ENCODE data around the gene GALM.
"Not testable (repeated sequence)": the region's sequence is repeated elsewhere in the genome, so short reads cannot be mapped to it uniquely, and the experiment has no call there.

The GALM gene

GRCh38 chr2:38658613-38659012, 7.3 kb upstream of the GALM start:
- Mint-ChIP-seq H3K4me1 (peaks cover 9% of the 10 kb centered on the region), H3K36me3 (no peaks in the 10 kb centered on the region)
- no peak for ATAC-seq

GRCh38 chr2:38659115-38659514, 6.8 kb upstream of the GALM start:
- H3K4me3 Mint-ChIP-seq, result no peak overlapping the region
- H3K27ac Mint-ChIP-seq, result no peak overlapping the region
- H3K9me3 Mint-ChIP-seq, result no peaks in the 10 kb centered on the region
- H3K36me3 Mint-ChIP-seq, result no peaks in the 10 kb centered on the region
- ATAC-seq, result no peak
- H3K4me1 Mint-ChIP-seq, result peaks cover 4% of the 10 kb centered on the region
- H3K27me3 Mint-ChIP-seq, result no peaks in the 10 kb centered on the region

More at GRCh38 chr2:38658613-38659012, 7.3 kb upstream of the GALM start:
- no peak overlapping the region for H3K4me3 Mint-ChIP-seq
- H3K27ac Mint-ChIP-seq, result no peak overlapping the region
- no peaks in the 10 kb centered on the region for H3K27me3 Mint-ChIP-seq
- H3K9me3 Mint-ChIP-seq, result no peaks in the 10 kb centered on the region

GRCh38 chr2:38660282-38660681, 5.6 kb upstream of the GALM start:
- H3K36me3 Mint-ChIP-seq, result no peaks in the 10 kb centered on the region
- no peaks in the 10 kb centered on the region for H3K4me1 Mint-ChIP-seq
- no peaks in the 10 kb centered on the region for H3K27me3 Mint-ChIP-seq
- ATAC-seq, result no peak
- H3K4me3 Mint-ChIP-seq, result no peak overlapping the region
- no peak overlapping the region for H3K27ac Mint-ChIP-seq
- H3K9me3 Mint-ChIP-seq, result no peaks in the 10 kb centered on the region

- H3K36me3 Mint-ChIP-seq, result no peaks in the 10 kb centered on the region
- no peak overlapping the region for H3K27ac Mint-ChIP-seq
- H3K4me3 Mint-ChIP-seq, result no peak overlapping the region
- no peaks in the 10 kb centered on the region for H3K9me3 Mint-ChIP-seq
- H3K4me1 Mint-ChIP-seq, result peaks cover 10% of the 10 kb centered on the region
- no peaks in the 10 kb centered on the region for H3K27me3 Mint-ChIP-seq
- ATAC-seq, result no peak
These were observed 4.6 kb upstream of the GALM start for GRCh38 chr2:38661306-38661705.

GRCh38 chr2:38666556-38666910, 619 bp downstream of the GALM start:
- no peaks in the 10 kb centered on the region for H3K27me3 Mint-ChIP-seq
- H3K4me3 Mint-ChIP-seq, result peak overlapping the region; percentile 85
- peak overlapping the region; percentile 32 for H3K27ac Mint-ChIP-seq
- no peaks in the 10 kb centered on the region for H3K36me3 Mint-ChIP-seq
- peak; percentile 65 for ATAC-seq
- H3K9me3 Mint-ChIP-seq, result no peaks in the 10 kb centered on the region
- peaks cover 31% of the 10 kb centered on the region for H3K4me1 Mint-ChIP-seq

GRCh38 chr2:38668092-38668491, 2.2 kb downstream of the GALM start:
- no peaks in the 10 kb centered on the region for H3K36me3 Mint-ChIP-seq
- H3K27me3 Mint-ChIP-seq, result no peaks in the 10 kb centered on the region
- H3K4me1 Mint-ChIP-seq, result peaks cover 31% of the 10 kb centered on the region
- no peak overlapping the region for H3K4me3 Mint-ChIP-seq
- H3K9me3 Mint-ChIP-seq, result no peaks in the 10 kb centered on the region
- no peak overlapping the region for H3K27ac Mint-ChIP-seq
- ATAC-seq, result no peak

GRCh38 chr2:38668779-38669479, 3.0 kb downstream of the GALM start:
- Mint-ChIP-seq H3K9me3 (no peaks in the 10 kb centered on the region), H3K27me3 (no peaks in the 10 kb centered on the region), H3K27ac (no peak overlapping the region), H3K4me3 (no peak overlapping the region), H3K4me1 (peaks cover 31% of the 10 kb centered on the region), H3K36me3 (peaks cover 4% of the 10 kb centered on the region)
- ATAC-seq, result no peak

- peaks cover 12% of the 10 kb centered on the region for H3K36me3 Mint-ChIP-seq
- H3K27me3 Mint-ChIP-seq, result no peaks in the 10 kb centered on the region
- H3K27ac Mint-ChIP-seq, result no peak overlapping the region
- H3K4me3 Mint-ChIP-seq, result no peak overlapping the region
- H3K4me1 Mint-ChIP-seq, result peaks cover 21% of the 10 kb centered on the region
- ATAC-seq, result no peak
- H3K9me3 Mint-ChIP-seq, result no peaks in the 10 kb centered on the region
These were observed 5.4 kb downstream of the GALM start for GRCh38 chr2:38671303-38671702.

GRCh38 chr2:38671946-38672345, 6.0 kb downstream of the GALM start:
- H3K4me3 Mint-ChIP-seq, result no peak overlapping the region
- ATAC-seq, result no peak
- H3K36me3 Mint-ChIP-seq, result peaks cover 18% of the 10 kb centered on the region
- no peaks in the 10 kb centered on the region for H3K27me3 Mint-ChIP-seq
- no peaks in the 10 kb centered on the region for H3K9me3 Mint-ChIP-seq
- H3K4me1 Mint-ChIP-seq, result peaks cover 15% of the 10 kb centered on the region
- no peak overlapping the region for H3K27ac Mint-ChIP-seq

- H3K4me3 Mint-ChIP-seq, result no peak overlapping the region
- no peak overlapping the region for H3K27ac Mint-ChIP-seq
- no peak for ATAC-seq
- no peaks in the 10 kb centered on the region for H3K9me3 Mint-ChIP-seq
- no peaks in the 10 kb centered on the region for H3K27me3 Mint-ChIP-seq
- H3K4me1 Mint-ChIP-seq, result peaks cover 7% of the 10 kb centered on the region
- H3K36me3 Mint-ChIP-seq, result peaks cover 26% of the 10 kb centered on the region
These were observed 6.8 kb downstream of the GALM start for GRCh38 chr2:38672445-38673391.

GRCh38 chr2:38676681-38677080, 10.8 kb downstream of the GALM start:
- Mint-ChIP-seq H3K4me3 (no peak overlapping the region), H3K9me3 (no peaks in the 10 kb centered on the region), H3K36me3 (peaks cover 51% of the 10 kb centered on the region), H3K27ac (no peak overlapping the region), H3K27me3 (no peaks in the 10 kb centered on the region), H3K4me1 (no peaks in the 10 kb centered on the region)
- ATAC-seq, result no peak

GRCh38 chr2:38680868-38681267, 15.0 kb downstream of the GALM start:
- ATAC-seq, H3K9me3 Mint-ChIP-seq, H3K4me3 Mint-ChIP-seq, H3K4me1 Mint-ChIP-seq, H3K27me3 Mint-ChIP-seq, H3K27ac Mint-ChIP-seq: not testable (repeated sequence)
- peaks cover 70% of the 10 kb centered on the region for H3K36me3 Mint-ChIP-seq

GRCh38 chr2:38682008-38682575, 16.2 kb downstream of the GALM start:
- no peak overlapping the region for H3K4me3 Mint-ChIP-seq
- peaks cover 64% of the 10 kb centered on the region for H3K36me3 Mint-ChIP-seq
- no peak for ATAC-seq
- no peaks in the 10 kb centered on the region for H3K27me3 Mint-ChIP-seq
- H3K9me3 Mint-ChIP-seq, result no peaks in the 10 kb centered on the region
- H3K4me1 Mint-ChIP-seq, result no peaks in the 10 kb centered on the region
- no peak overlapping the region for H3K27ac Mint-ChIP-seq

- peaks cover 59% of the 10 kb centered on the region for H3K36me3 Mint-ChIP-seq
- not testable (repeated sequence) for H3K4me3 Mint-ChIP-seq, H3K27me3 Mint-ChIP-seq, ATAC-seq, H3K27ac Mint-ChIP-seq, H3K4me1 Mint-ChIP-seq, H3K9me3 Mint-ChIP-seq
These were observed 16.7 kb downstream of the GALM start for GRCh38 chr2:38682620-38683019.

- no peak for ATAC-seq
- Mint-ChIP-seq H3K4me1 (no peaks in the 10 kb centered on the region), H3K4me3 (no peak overlapping the region), H3K9me3 (no peaks in the 10 kb centered on the region), H3K27me3 (no peaks in the 10 kb centered on the region), H3K36me3 (peaks cover 56% of the 10 kb centered on the region), H3K27ac (no peak overlapping the region)
These were observed 17.9 kb downstream of the GALM start for GRCh38 chr2:38683766-38684165.

Data from stimulated activated memory B cell treated with anti-CD40 and anti-IgM and Interleukin-4, amounts not matched to agents 10 μg/mL and 1 μg/mL and 100 μg/mL, for 72 hours (primary cell).